NCI-H460 (cell line): ENCODE data around the gene RASA3. TPM values are rescaled to one million over a fixed set of nuclear protein-coding genes. Genes with fewer than 3 reads are reported as not detected.

Experiments used
- DNase-seq: peaks from one replicate; pipeline ENCODE4 v3.0.0-alpha.2; 2016; ENCODE audit warnings: low read depth; ENCODE audit errors: extremely low read depth
- total RNA-seq: library from RNA; depleted of rRNA; stranded (reverse); fragments of >200 nt; shearing (Covaris generic); gene quantifications from 2 replicates; pipeline ENCODE4 v1.2.3, GENCODE V29; 2014

RASA3 gene
- total RNA-seq, 1 experiment from 2014 or later = 14.2 TPM

DNA sequence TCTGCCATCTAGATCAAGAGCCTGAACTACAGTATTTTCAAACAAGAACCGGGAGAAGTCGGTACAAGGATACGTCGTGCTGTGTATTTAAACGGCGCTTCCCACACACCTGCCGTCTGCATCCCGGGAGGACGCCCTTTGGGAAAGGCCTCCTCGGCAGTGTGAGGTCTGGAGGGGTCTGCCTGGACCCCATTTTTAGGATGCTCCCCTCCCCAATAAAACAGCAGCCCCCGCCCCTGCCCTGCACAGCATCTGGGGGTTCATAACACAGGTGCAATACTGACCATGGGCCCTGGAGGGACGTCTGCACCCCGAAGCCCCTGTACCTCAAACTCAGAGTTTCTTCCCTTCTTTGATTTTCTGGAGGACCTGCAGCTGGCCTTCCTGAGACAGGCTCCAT lies 154.4 kb downstream of the RASA3 start:
- DNase-seq = no peak

DNA sequence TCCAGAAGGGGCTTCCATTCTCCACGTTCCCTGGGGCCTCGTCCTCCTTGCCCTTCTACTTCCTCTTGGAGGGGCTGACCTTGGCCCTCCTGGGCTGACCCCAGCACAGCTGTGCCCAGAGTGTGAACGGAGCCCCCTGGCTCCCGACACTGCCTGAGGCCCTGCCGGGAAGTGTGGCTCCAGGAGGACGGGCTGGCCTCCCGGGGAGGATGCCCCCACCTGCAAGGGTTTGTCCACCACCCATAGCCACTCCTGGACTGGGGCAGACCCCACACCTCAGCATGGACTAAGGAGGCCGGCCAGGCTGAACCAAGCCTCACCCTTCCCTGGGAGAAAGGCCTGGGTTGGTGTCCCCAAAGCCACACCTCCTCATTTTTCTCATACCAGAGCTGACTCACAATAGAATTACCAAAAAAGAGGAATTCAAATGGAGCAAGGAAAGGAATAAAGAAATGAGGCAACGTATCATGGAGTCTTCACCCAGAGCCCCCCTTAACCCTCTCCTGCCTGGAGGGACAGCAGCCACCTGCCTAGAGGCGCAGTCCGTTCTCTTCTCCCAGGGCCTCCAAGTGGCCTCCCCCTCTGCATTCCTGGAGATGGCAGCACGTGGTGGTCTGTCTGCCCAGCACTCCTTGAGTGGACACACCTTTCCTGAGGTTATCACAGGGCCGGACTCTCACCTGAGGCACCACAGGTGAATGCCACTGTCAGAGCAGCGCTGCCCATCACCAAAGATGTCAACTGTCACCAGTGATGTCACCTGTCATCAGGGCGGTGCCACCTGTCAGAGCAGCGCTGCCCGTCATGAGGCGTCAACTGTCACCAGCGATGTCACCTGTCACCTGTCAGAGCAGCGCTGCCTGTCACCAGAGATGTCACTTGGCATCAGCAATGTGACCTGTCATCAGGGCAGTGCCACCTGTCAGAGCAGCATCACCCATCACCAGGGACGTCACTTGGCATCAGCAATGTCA lies 155.4 kb downstream of the RASA3 start:
- no peak for DNase-seq

DNA sequence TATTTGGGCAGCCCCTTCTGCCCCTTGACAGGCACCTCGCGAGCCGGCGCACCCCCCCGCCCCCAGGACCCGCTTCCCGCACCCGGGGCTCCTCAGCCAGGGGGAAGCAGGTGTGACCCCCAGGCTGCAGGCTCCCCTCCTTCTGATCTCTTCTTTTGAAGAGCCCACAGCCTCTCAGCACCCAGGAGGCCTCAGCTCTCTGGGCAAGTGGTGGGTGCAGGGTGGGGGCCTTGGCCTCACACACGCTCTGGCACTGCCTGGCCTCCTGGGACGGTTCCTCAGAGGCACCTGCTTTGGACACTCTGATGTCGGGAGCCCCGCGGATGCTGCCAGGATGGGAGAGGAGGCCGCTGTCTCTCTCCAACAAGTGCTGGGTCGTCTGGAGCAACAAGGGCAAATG lies 157.0 kb downstream of the RASA3 start:
- DNase-seq = no peak

DNA sequence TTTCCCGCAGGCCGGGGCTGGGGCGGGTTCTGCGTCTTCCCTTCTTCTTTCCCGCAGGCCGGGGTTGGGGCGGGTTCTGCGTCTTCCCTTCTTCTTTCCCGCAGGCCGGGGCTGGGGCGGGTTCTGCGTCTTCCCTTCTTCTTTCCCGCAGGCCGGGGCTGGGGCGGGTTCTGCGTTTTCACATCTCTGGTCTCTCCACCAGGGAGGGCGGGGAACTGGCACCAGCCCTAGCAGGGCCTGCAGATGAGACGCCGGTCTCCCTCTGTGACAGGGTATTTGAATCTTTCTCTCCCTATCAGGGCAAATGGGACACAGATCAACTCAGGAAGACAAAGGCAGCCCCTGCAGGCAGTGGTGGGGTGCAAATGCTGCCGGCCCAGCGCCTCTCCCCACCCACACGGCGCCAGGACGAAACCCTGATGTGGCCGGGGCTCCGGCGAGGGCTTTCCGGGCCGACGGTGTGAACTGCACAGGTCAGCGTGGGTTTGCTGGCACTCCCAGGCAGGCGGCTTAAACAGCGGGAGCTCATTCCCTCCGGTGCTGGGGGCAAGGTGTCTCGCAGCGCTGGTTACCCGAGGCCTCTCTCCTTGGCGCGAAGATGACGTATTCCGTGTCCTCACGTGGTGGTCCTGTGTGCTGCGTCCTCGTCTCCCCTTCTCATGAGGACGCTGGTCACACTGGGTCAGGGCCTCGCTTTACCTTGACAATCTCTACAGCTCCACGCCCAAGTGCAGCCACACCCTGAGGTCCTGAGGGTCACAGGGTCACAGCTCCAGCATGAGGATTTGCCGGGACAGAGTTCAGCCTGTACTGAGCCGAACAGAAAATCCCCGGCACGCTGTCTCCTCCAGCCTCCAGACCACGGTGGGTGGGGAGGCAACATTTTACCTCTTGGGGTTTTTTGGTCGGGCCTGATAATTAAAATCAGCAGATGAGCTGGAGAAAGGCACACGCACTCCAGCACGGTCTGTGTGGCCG lies 157.8 kb downstream of the RASA3 start:
- no peak for DNase-seq

DNA sequence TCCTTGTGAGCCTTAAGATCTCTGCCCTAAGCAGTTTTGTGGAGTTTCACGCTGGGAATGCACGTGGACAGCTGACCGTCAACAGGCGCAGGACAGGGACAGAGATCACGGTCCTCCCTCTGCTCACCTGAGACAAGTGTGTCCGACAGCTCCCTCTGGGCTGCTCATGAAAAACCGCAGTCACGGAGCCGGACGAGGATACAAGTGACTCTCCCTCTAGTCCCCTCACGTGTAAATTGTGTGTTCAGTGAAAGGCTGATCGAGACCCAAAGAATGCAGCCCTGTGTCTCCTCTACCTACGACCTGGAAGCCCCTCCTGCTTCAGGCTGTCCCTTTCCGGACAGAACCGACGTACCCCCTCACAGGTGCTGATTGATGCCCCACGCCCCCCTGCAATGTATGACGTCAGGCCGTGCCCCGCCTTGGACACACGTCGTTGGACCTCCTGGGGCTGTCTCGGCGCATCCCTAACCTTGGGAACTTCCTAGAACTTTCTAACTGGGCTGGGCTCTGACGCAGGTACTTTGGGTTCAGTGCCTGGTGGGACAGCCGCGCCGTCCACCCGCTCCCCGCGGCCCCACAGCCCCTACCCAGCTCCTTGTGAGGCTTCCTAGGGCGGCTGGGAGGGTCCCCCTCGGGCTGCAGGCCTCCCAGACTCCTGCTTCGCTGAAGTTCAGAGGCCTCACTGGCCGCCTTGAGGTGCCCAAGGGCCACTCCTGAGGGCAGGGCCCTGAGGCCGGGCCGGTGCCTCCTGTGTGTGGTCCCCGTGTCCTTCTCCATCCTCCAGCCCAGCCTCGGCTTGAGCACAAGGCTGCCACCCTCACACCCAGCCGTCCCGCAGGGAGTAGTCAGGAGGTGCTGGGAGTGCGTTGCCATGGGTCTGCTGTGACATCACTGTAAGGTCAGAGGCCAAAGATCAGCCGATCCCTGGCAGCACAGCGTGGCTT lies 158.9 kb downstream of the RASA3 start, which contains the start of gene C13orf46:
Gene C13orf46 (minus strand): TSS at position 859 of the 947 bp plus-strand sequence. CDS start 79 bp downstream, at position 780.
- no peak for DNase-seq

DNA sequence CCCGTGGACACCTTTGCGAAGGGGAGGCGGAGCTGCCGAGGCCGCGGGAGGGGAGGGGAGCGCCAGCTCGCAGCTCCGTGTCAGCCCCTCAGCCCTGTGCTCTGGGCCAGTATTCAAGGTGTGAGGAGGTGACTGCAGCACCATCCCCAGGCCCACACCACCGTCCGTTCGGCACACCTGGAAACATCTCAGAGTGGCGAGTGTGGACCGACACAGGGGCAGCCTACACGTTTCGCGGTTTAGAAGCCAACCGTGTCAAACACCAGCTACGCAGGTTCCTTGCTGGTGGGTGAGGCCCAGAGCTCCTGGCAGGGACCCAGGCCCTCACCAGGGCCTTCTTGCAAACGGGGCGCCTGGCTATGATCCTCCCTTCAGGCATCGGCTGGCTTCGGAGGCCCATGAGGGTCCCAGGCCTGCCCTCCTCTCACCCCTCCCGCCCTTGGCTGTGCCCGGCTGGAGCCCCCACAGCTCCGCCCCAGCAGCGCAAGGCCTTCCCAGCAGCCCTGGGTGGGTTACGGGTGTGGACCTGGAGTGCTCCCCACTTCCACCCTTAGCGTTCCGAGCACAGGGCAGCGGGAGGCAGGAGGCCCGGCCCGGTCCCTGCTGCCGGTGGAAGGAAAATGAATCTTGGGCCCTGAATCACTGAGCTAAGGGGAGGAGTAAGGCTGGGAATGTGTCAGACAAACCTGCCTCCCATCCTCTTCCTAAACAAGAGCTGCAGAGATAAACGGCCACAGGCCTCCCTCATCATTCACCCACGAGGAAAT lies 159.8 kb downstream of the RASA3 start:
- DNase-seq = no peak

DNA sequence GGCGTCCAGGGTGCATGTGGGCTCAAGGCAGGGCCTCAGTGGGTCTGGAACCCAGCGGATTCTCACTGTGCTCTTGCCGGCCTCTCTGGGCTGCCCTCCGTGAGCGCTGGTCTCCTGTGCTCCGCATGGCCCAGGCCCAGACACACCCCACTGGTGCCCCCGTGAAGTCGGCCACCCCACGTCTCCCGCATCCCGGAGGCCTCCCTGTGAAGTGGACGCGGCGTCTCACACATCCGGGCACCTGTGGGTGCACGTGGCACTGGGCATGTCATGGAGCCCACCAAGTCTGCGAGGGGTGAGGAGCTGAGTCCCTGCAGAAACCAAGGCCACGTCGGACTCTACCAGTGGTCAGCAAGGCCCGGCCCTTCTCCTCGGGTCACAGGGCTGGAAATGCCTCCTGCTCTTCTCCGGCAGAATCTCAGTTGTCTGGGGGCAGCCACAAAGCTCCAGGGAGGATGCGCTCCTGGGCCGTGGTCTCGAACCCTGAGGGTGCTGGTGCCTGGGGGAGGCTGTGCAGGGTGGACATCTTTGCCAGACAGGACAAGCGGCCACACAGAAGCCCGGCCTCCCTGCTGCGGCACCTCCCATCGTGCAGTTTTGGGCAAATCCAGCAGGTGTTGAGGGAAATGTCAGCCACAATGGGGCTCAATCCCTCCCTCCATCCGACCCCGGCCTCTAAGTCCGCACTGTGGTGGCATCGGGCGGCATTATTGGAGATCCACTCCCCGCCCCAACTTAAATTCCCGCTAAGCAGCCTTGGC lies 160.8 kb downstream of the RASA3 start:
- DNase-seq = no peak

DNA sequence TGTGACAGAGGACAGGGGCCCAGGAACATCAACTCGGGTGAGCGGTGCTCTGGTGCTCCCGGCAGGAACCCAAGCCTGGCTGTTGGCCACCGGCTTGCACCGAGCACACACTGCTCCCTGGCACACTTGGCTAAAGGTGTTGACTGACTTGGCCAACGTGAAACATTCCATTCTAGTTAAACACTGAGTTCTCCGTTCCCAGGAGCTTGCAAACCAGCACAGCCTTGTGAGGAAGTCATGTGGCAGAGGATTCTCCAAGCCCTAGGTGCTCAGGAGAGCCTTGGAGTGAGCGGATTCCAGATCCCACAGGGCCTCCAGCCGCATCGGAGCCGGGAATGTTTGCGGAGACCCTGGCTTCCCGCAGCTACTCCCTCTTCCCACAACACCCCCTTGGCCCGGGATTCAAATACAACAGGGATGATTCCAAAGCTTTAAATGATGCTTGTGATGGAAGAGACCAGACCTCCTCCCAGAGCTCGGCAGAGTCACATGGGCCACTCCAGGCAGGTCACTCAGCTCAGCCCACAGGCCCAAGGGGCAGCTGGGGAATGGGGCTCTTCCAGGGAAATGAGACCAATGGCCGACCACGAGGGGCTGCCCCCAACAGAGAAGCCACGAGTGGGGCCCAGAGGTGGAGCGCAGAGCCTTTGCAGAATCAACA lies 161.5 kb downstream of the RASA3 start:
- DNase-seq = no peak

DNA sequence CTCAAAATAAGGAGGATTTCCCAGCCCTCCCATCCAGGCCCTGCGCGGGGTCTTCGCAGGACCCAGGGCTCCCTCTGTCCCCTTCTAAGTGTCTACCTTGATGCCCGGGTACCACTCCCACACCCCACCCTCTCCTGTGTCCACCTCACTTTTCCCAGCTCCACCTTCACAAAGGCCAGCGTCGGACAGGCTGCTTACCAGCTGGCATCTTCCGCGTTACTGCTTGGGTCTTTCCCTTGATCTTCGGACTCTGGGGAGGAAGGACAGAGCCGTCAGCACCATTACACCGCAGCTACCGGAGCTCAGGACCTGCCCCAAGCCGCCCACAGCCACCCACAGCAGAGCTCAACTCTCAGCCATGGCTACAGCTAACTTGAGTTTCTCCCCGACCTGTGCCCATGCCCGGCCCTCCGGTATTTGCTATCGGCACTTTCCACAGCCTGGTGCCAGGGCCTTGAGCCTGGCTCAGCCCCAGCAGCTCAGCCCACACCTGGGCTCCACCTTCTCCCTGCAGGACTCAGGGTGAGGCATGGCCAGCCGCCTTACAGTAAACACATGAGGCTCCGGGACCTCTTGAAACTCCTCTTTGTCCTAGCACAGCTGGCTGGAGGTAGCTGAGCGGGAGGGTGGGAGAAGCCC lies 162.3 kb downstream of the RASA3 start:
- DNase-seq = no peak

DNA sequence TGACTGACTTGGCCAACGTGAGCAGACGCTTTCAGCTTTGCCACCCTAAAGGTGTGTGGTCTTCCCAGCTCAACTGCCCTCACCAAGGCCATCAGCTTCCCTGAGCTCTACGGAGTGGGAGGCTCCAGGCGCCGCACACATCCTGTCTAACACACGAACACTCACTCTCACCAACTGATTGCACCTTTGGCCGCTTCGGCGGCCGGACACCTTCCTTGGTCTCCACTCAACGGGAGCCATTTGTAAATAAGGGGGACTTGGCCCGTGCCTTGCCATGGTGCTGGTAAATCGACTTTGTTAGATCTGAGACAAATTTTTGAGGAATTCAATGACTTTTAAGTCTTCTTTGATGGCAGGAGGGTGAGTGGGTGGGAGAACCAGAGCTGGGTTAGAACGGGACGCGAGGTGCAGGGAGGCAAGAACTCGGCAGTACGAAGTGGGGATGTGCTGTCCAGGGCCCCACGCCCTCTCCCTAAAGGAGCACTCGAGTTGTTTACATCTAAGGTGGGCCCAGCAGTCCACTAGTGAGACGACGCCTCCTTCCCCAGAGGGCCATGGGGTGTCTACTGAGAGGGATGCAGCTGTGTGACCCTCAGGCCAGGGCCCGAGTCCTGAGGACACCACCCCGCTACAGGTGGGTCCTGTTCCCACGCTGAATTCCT lies 163.0 kb downstream of the RASA3 start:
- no peak for DNase-seq

DNA sequence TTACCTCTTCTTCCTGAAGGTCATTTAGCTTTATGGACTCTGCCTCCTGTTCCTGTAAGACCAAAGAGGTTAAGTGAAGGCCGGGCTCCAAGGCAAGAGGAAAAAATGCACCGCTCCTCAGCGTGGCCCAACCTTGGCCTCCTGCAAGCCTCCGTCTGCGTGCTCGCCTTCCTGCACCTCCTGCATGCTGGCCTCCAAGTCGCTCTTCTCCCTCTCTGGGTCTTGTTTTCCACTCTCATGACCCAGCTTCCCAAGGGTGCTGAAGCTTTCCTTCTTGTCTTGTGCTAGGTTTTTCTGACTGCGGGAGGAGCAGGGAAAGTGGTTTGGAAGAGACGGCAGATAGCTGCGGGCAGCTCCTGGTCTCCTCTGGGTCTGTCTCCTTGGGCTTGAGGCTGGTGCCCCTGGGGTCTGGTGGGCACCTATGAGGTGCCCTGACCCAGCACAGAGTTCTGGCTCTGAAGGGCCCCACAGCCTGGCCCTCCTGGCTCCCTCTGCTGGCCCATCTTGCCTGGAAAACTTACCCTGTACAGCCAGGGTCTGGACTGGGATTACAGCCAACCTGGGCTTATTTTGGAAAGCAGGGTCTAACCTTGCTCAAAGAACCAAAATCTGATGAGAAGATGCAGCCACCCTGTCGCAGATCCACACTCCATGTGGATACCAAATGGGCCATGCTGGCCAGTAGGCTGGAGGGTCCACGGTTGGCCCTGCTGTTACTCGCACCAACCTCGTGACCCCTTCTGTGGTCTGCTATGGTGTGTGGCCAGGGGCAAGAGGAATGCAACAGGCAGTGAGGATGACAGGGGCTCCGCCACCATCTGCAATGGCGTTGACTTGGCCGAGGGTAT lies 163.7 kb downstream of the RASA3 start:
- DNase-seq = no peak

DNA sequence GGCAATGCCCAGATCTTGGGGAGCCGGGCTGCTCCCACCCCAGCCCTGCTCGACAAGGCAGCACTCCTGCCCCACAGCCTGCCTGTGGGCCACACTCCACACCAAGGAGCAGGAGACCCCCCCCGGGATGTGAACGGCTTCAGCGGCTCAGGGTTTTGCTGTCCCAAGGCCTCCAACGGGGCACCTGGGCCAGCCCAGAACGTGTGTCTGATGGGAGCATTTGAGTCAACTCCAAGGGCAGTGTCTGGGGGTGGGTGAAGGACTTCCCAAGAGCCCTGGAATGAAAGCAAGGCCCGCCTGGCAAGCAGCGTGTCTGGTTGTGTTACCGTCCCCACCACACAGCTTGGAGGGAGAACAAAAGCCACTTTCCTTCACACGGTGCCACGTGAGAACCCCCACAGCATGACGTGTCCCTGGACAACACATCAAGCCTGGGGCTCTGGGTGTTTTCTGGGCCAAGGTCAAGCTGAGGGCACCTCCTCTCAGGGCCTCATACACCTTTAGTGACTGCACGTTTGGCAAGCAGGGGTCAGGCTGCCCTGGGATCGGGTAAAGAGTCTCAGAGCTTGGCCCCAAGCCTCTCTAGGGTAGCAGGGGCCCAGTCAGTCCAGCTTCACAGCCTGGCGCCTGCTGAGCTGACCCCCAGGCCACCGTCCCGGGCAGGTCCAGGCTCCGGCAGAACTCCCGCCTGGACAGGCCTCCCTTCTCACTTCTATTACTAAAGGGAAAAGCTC lies 164.5 kb downstream of the RASA3 start:
- DNase-seq = no peak

DNA sequence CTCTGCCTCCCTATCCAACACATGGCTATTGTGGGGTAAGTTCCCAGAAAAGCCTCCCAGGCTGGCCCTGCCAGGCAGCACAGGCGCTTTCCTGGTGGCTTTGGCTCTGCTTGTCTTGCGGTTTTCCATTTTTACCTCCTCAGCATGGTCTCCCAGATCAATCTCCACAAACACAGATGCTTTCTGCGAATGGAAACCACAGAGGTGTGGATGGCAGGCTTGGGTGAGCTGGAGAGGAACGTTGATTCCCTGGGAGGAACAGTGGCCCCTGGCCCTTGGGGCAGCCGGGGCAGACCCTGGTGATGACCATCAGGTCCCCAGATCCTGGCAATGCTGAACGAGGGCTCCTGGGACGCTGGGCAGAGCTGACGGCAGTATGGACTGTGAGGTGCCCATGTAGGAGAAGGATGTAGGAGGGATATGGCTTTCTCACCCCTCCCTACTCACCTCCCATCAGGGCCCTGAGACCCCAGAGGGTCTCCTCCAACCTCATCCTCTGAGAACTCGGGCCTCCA lies 165.2 kb downstream of the RASA3 start:
- no peak for DNase-seq

DNA sequence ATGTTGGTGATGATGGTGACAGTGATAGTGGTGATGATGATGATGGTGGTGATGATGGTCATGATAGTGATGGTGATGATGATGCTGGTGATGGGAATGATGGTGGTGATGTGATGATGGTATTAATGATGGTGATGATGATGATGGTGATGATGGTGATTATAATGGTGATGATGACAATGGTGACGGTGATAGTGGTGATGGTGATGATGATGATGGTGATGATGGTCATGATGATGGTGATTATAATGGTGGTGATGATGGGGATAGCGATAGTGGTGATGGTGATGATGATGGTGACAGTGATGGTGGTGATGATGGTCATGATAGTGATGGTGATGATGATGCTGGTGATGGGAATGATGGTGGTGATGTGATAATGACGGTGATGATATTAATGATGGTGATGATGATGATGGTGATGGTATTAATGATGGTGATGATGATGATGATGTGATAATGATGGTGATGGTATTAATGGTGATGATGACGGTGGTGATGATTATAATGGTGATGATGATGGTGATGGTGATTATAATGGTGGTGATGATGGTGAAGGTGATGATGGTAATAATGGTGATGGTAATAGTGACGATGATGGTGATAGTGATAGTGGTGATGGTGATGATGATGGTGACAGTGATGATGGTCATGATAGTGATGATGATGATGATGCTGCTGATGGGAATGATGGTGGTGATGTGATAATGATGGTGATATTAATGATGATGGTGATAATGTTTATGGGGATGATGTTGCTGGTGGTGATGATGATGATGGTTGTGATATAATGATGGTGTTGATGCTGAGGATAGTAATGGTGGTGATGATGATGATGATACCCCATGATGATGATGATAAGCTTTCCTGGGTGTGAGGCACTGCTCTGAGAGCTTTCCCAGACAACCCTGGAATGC lies 166.2 kb downstream of the RASA3 start:
- no peak for DNase-seq
